Epithelial cell of esophagus (primary cell): Measurements from ENCODE around the gene EGFR.

Experiments used
- DNase-seq: peaks from one replicate; pipeline ENCODE4 v3.0.0; 2010; ENCODE audit warnings: low read depth
- H3K4me3 ChIP-seq: 2 replicates; pipeline ENCODE4 v1.5.1; 2011; ENCODE audit warnings: mild to moderate bottlenecking, low read length, control low read depth
- TF ChIP-seq, protein P1 (sequence below): IDR thresholded peaks from 2 replicates; pipeline ENCODE4 v1.5.1; 2011; ENCODE audit warnings: low read depth, mild to moderate bottlenecking, low read length, control low read depth, inconsistent platforms; ENCODE audit not compliant: insufficient read depth; ENCODE audit errors: missing control alignments

Gene EGFR

DNA sequence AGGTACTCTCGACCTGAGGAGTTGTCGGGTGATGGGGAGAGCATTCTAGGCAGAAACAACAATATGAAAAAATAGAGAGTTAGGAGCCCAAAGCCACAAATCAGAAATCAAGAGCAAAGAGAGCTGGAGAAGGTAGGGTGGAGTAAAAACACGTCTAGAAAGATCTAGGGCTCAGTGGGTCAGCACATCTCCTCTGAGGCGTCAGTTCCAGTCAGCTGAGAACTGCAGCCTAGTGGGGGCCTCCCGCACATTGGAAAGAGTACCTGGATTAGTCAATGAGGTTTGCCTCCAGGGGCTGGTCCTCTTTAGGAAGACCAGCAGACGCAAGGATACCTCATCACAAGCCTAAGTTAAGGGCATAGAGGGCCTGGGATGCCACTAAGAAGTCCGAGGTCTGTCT is 233.1 kb downstream of the EGFR start:
- H3K4me3 ChIP-seq = no peak overlapping the region
- DNase-seq = no peak
- TF ChIP-seq, protein P1, sequence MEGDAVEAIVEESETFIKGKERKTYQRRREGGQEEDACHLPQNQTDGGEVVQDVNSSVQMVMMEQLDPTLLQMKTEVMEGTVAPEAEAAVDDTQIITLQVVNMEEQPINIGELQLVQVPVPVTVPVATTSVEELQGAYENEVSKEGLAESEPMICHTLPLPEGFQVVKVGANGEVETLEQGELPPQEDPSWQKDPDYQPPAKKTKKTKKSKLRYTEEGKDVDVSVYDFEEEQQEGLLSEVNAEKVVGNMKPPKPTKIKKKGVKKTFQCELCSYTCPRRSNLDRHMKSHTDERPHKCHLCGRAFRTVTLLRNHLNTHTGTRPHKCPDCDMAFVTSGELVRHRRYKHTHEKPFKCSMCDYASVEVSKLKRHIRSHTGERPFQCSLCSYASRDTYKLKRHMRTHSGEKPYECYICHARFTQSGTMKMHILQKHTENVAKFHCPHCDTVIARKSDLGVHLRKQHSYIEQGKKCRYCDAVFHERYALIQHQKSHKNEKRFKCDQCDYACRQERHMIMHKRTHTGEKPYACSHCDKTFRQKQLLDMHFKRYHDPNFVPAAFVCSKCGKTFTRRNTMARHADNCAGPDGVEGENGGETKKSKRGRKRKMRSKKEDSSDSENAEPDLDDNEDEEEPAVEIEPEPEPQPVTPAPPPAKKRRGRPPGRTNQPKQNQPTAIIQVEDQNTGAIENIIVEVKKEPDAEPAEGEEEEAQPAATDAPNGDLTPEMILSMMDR = no peak

DNA sequence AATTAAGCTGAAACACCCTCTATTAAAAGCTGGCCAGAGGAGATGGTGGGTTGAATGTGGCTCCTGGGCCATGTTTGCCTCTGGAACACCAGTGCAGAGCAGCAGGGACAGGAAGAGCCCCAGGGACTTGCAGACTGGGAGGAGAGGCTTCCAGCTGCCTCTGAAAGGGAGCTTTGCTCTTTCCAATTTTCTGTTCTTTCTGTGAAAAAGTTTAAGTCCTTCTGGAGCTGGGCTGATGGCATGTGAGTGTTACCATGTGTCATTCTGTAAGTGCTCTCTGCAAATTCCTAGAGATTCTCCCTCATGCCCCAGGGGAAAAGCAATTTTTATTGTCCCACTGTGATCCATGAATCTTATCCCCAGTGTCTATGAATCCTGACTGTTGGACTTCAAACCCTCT is 233.6 kb downstream of the EGFR start:
- DNase-seq = no peak
- H3K4me3 ChIP-seq = no peak overlapping the region
- TF ChIP-seq, protein P1 = no peak

DNA sequence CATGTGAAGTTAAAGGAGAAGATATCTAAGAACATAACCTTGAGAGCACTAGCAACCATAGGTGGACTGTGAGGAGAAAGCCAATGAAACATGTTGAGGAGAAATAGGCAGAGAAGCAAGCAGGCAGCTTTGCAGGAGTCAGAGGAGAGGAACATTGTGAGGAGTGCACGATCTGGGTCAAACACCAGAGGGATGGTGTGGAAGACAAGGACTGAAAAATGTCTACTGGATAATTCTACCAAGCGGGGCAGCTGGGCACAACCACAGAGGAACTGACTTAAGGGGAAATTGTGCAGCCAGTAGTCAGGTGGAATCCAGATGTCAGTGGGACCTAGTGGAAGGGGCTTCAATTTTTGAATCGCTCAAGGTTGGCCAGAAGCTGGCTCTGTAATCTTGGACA is 234.4 kb downstream of the EGFR start:
- TF ChIP-seq, protein P1 = no peak
- DNase-seq = no peak
- no peak overlapping the region for H3K4me3 ChIP-seq

GRCh38 chr7:55254242-55254595 is 235.4 kb downstream of the EGFR start:
- peak overlapping the region; percentile 37 for H3K4me3 ChIP-seq
- DNase-seq = no peak
- TF ChIP-seq, protein P1 = no peak

- TF ChIP-seq, protein P1 = peak; percentile 53
- peak overlapping the region; percentile 49 for H3K4me3 ChIP-seq
- DNase-seq = peak; percentile 74
Observed at GRCh38 chr7:55254596-55255495, 236.0 kb downstream of the EGFR start.

- TF ChIP-seq, protein P1 = peak; percentile 62
- DNase-seq = peak; percentile 83
- H3K4me3 ChIP-seq = peak overlapping the region; percentile 49
Observed at GRCh38 chr7:55255496-55256445, 237.0 kb downstream of the EGFR start.
